Epithelial cell of prostate (primary cell): ENCODE data around the gene KNOP1.
"Not testable (repeated sequence)": the region's sequence is repeated elsewhere in the genome, so short reads cannot be mapped to it uniquely, and the experiment has no call there.

ENCODE experiments used
- DNase-seq: peaks from one replicate; pipeline ENCODE4 v3.0.0-alpha.2; 2011; ENCODE audit warnings: low read depth, low spot score
- H3K27ac ChIP-seq: fragments of 450-650 bp; 2 replicates; pipeline ENCODE4 v1.5.1; 2017; ENCODE audit warnings: mild to moderate bottlenecking

Gene KNOP1

GRCh38 chr16:19690196-19690595, 27.8 kb downstream of the KNOP1 start:
- no peak for DNase-seq
- H3K27ac ChIP-seq: no peak overlapping the region

- H3K27ac ChIP-seq: no peak overlapping the region
- no peak for DNase-seq
Observed at GRCh38 chr16:19689342-19689741, 28.7 kb downstream of the KNOP1 start.

GRCh38 chr16:19688396-19689024, 29.5 kb downstream of the KNOP1 start:
- no peak overlapping the region for H3K27ac ChIP-seq
- no peak for DNase-seq

- no peak for DNase-seq
Observed at GRCh38 chr16:19687279-19687678, 30.7 kb downstream of the KNOP1 start.

GRCh38 chr16:19685176-19685575, 32.9 kb downstream of the KNOP1 start:
- DNase-seq: no peak
- no peak overlapping the region for H3K27ac ChIP-seq

More at GRCh38 chr16:19687279-19687678, 30.7 kb downstream of the KNOP1 start:
- H3K27ac ChIP-seq: no peak overlapping the region

- H3K27ac ChIP-seq: no peak overlapping the region
- no peak for DNase-seq
Observed at GRCh38 chr16:19683453-19684236, 34.4 kb downstream of the KNOP1 start.

- no peak for DNase-seq
- H3K27ac ChIP-seq: no peak overlapping the region
Observed at GRCh38 chr16:19681637-19682036, 36.4 kb downstream of the KNOP1 start.

- no peak overlapping the region for H3K27ac ChIP-seq
- no peak for DNase-seq
Observed at GRCh38 chr16:19680881-19681340, 37.1 kb downstream of the KNOP1 start.

GRCh38 chr16:19679281-19679680, 38.7 kb downstream of the KNOP1 start:
- not testable (repeated sequence) for DNase-seq, H3K27ac ChIP-seq

- H3K27ac ChIP-seq: no peak overlapping the region
- DNase-seq: no peak
Observed at GRCh38 chr16:19678804-19679203, 39.2 kb downstream of the KNOP1 start.

GRCh38 chr16:19677402-19677801, 40.6 kb downstream of the KNOP1 start:
- no peak for DNase-seq
- no peak overlapping the region for H3K27ac ChIP-seq

- no peak for DNase-seq
- no peak overlapping the region for H3K27ac ChIP-seq
Observed at GRCh38 chr16:19674485-19674884, 43.5 kb downstream of the KNOP1 start.

- H3K27ac ChIP-seq: no peak overlapping the region
- no peak for DNase-seq
Observed at GRCh38 chr16:19672378-19672777, 45.6 kb downstream of the KNOP1 start.

GRCh38 chr16:19666477-19666876, 51.5 kb downstream of the KNOP1 start:
- no peak overlapping the region for H3K27ac ChIP-seq
- DNase-seq: no peak

GRCh38 chr16:19665313-19665712, 52.7 kb downstream of the KNOP1 start:
- not testable (repeated sequence) for DNase-seq, H3K27ac ChIP-seq

GRCh38 chr16:19664166-19664565, 53.9 kb downstream of the KNOP1 start:
- DNase-seq: no peak

GRCh38 chr16:19662351-19662750, 55.7 kb downstream of the KNOP1 start:
- no peak for DNase-seq
- H3K27ac ChIP-seq: no peak overlapping the region

More at GRCh38 chr16:19664166-19664565, 53.9 kb downstream of the KNOP1 start:
- H3K27ac ChIP-seq: no peak overlapping the region

GRCh38 chr16:19660432-19660831, 57.6 kb downstream of the KNOP1 start:
- no peak overlapping the region for H3K27ac ChIP-seq
- no peak for DNase-seq

GRCh38 chr16:19659554-19659953, 58.5 kb downstream of the KNOP1 start:
- no peak for DNase-seq
- H3K27ac ChIP-seq: no peak overlapping the region

- H3K27ac ChIP-seq: no peak overlapping the region
- DNase-seq: no peak
Observed at GRCh38 chr16:19657831-19658230, 60.2 kb downstream of the KNOP1 start.

- no peak overlapping the region for H3K27ac ChIP-seq
- DNase-seq: no peak
Observed at GRCh38 chr16:19655242-19655777, 62.7 kb downstream of the KNOP1 start.
